GM19328 (cell line): ENCODE results near the gene TMEM79.
"Not testable (repeated sequence)": the region's sequence is repeated elsewhere in the genome, so short reads cannot be mapped to it uniquely, and the experiment has no call there.

Experiments used
- ATAC-seq: cut with Tn5 transposase; IDR thresholded peaks from one replicate; pipeline ENCODE4 v1.9.1; 2021; ENCODE audit warnings: mild to moderate bottlenecking, moderate library complexity; ENCODE audit not compliant: unreplicated experiment

TMEM79 gene

GRCh38 chr1:156298852-156299357 is 14.8 kb downstream of the TMEM79 start, which contains the start of gene VHLL:
TSS of gene VHLL (minus strand) at chr1:156299307. CDS start at chr1:156299189, 118 bp downstream.
- no peak for ATAC-seq

GRCh38 chr1:156303241-156303640 is 19.1 kb downstream of the TMEM79 start:
- ATAC-seq, result no peak

GRCh38 chr1:156305215-156305614 is 21.1 kb downstream of the TMEM79 start:
- ATAC-seq, result no peak

- no peak for ATAC-seq
Observed at GRCh38 chr1:156308078-156308477, 24.0 kb downstream of the TMEM79 start.

GRCh38 chr1:156310962-156311361 is 26.8 kb downstream of the TMEM79 start:
- no peak for ATAC-seq

GRCh38 chr1:156316909-156317308 is 32.8 kb downstream of the TMEM79 start:
- ATAC-seq, result no peak

- ATAC-seq, result no peak
Observed at GRCh38 chr1:156319664-156320063, 35.5 kb downstream of the TMEM79 start.

GRCh38 chr1:156320560-156320959 is 36.4 kb downstream of the TMEM79 start:
- no peak for ATAC-seq

GRCh38 chr1:156323179-156323578 is 39.1 kb downstream of the TMEM79 start:
- ATAC-seq, result not testable (repeated sequence)

GRCh38 chr1:156336242-156336641 is 52.1 kb downstream of the TMEM79 start:
- ATAC-seq, result no peak

GRCh38 chr1:156337052-156337887 is 53.1 kb downstream of the TMEM79 start:
- ATAC-seq, result no peak

- no peak for ATAC-seq
Observed at GRCh38 chr1:156337888-156338179, 53.7 kb downstream of the TMEM79 start.

- peak; percentile 89 for ATAC-seq
Observed at GRCh38 chr1:156338180-156338976, 54.3 kb downstream of the TMEM79 start, which contains the start of the genes CCT3 and TSACC. TSS of gene CCT3 (minus strand) at chr1:156338292. CDS start at chr1:156338184, 108 bp downstream. TSS of gene TSACC (plus strand) at chr1:156338526. CDS start at chr1:156339758, 1,232 bp downstream.
